Parathyroid adenoma (tissue), 2 donors: ENCODE results near the gene EIF3A.

Experiments
- H2AFZ ChIP-seq: fragments of 300-600 bp; sonication (generic); one replicate; pipeline ENCODE4 v1.7.0; 2017; ENCODE audit warnings: antibody characterized with exemption, mild to moderate bottlenecking
- H3K27ac ChIP-seq: fragments of 300-600 bp; sonication (generic); one replicate; pipeline ENCODE4 v1.7.0; 2017
- H3K27me3 ChIP-seq: fragments of 300-600 bp; sonication (generic); one replicate; pipeline ENCODE4 v1.7.0; 2017; ENCODE audit warnings: low read length; ENCODE audit not compliant: control insufficient read depth, insufficient read depth
- H3K36me3 ChIP-seq: fragments of 300-600 bp; sonication (generic); one replicate; pipeline ENCODE4 v1.7.0; 2017; ENCODE audit warnings: low read length; ENCODE audit not compliant: control insufficient read depth, insufficient read depth
- H3K4me1 ChIP-seq: fragments of 300-600 bp; sonication (generic); one replicate; pipeline ENCODE4 v1.7.0; 2017; ENCODE audit warnings: control low read depth
- H3K4me2 ChIP-seq: fragments of 300-600 bp; sonication (generic); one replicate; pipeline ENCODE4 v1.7.0; 2017; ENCODE audit warnings: low read length
- H3K4me3 ChIP-seq: fragments of 300-600 bp; sonication (generic); one replicate; pipeline ENCODE4 v1.7.0; 2017; ENCODE audit warnings: low read depth, low read length
- H3K79me2 ChIP-seq: fragments of 300-600 bp; sonication (generic); one replicate; pipeline ENCODE4 v1.7.0; 2017; ENCODE audit warnings: control low read depth
- H3K9ac ChIP-seq: fragments of 300-600 bp; sonication (generic); one replicate; pipeline ENCODE4 v1.7.0; 2017; ENCODE audit warnings: mild to moderate bottlenecking
- H3K9me3 ChIP-seq: fragments of 300-600 bp; sonication (generic); one replicate; pipeline ENCODE4 v1.7.0; 2017; ENCODE audit warnings: low read length; ENCODE audit not compliant: control insufficient read depth
- TF ChIP-seq, protein P1 (sequence below): fragments of 300-600 bp; sonication (generic); IDR thresholded peaks from one replicate; pipeline ENCODE4 v1.7.0; 2017; ENCODE audit warnings: antibody characterized with exemption, mild to moderate bottlenecking
- donor health status: primary hyperparathyroidism.

The EIF3A gene

GRCh38 chr10:119041326-119041725 is 39.3 kb downstream of the EIF3A start:
- peaks cover 12% of the 10 kb centered on the region for H3K79me2 ChIP-seq
- H3K4me2 ChIP-seq: no peak overlapping the region
- H2AFZ ChIP-seq: no peak overlapping the region
- no peak overlapping the region for H3K9ac ChIP-seq
- no peaks in the 10 kb centered on the region for H3K9me3 ChIP-seq
- no peak overlapping the region for H3K4me3 ChIP-seq
- TF ChIP-seq, protein P1, sequence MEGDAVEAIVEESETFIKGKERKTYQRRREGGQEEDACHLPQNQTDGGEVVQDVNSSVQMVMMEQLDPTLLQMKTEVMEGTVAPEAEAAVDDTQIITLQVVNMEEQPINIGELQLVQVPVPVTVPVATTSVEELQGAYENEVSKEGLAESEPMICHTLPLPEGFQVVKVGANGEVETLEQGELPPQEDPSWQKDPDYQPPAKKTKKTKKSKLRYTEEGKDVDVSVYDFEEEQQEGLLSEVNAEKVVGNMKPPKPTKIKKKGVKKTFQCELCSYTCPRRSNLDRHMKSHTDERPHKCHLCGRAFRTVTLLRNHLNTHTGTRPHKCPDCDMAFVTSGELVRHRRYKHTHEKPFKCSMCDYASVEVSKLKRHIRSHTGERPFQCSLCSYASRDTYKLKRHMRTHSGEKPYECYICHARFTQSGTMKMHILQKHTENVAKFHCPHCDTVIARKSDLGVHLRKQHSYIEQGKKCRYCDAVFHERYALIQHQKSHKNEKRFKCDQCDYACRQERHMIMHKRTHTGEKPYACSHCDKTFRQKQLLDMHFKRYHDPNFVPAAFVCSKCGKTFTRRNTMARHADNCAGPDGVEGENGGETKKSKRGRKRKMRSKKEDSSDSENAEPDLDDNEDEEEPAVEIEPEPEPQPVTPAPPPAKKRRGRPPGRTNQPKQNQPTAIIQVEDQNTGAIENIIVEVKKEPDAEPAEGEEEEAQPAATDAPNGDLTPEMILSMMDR: no peak
- no peaks in the 10 kb centered on the region for H3K4me1 ChIP-seq
- no peaks in the 10 kb centered on the region for H3K36me3 ChIP-seq
- H3K27me3 ChIP-seq: no peaks in the 10 kb centered on the region
- no peak overlapping the region for H3K27ac ChIP-seq

DNA sequence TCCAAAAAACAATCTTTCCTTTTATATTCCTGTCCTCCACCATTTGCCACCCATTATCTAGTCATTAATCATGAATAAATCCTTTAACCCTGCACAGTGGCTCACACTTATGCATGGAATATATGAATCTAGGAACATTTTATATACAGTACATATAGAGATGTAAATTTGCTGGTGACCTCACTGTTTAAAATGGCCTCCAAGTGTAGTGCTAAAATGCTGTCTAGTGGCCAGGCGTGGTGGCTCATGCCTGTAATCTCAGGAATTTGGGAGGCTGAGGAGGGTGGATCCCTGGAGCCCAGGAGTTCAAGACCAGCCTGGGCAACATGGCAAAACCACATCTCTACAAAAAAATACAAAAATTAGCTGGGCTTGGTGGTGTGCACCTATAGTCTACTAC is 41.5 kb downstream of the EIF3A start:
- H3K79me2 ChIP-seq: peaks cover 9% of the 10 kb centered on the region
- no peaks in the 10 kb centered on the region for H3K36me3 ChIP-seq
- no peak overlapping the region for H3K4me3 ChIP-seq
- H3K9me3 ChIP-seq: no peaks in the 10 kb centered on the region
- no peaks in the 10 kb centered on the region for H3K4me1 ChIP-seq
- H3K9ac ChIP-seq: no peak overlapping the region
- H2AFZ ChIP-seq: no peak overlapping the region
- H3K4me2 ChIP-seq: no peak overlapping the region
- no peaks in the 10 kb centered on the region for H3K27me3 ChIP-seq
- TF ChIP-seq, protein P1: no peak
- no peak overlapping the region for H3K27ac ChIP-seq

DNA sequence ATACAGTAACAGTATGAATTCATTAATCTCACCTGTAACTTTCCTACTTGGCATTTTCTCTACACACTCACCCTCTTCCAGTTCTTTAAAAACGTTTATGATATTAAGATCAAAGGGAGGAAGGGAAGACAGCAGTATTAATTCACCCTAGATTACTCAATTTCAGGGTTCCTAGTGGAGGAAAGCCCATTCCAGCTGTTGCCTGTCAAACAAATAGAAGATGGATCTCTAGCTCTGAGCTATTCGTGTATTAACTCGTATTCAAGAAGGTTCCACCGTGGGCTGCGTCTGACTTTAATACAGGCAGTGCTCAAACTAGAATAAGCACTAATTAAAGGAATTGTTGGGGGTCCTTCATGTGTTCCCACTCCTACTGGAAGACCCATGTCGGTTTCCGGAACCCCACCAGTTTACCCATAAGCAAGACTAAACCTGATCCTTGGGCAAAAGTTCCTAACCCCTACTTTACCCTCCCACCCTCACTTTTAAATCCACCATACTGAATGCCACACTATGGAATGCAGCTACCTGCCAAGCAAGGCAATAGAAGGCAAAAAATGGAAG is 49.0 kb downstream of the EIF3A start:
- Histone ChIP-seq H3K27me3 (no peaks in the 10 kb centered on the region), H3K36me3 (no peaks in the 10 kb centered on the region), H3K4me2 (no peak overlapping the region), H3K4me3 (no peak overlapping the region), H3K9ac (no peak overlapping the region), H2AFZ (no peak overlapping the region), H3K9me3 (no peaks in the 10 kb centered on the region), H3K27ac (no peak overlapping the region), H3K4me1 (no peaks in the 10 kb centered on the region), H3K79me2 (no peaks in the 10 kb centered on the region)
- TF ChIP-seq, protein P1: no peak

- Histone ChIP-seq H3K27ac (no peak overlapping the region), H3K4me3 (no peak overlapping the region), H3K9me3 (no peaks in the 10 kb centered on the region), H3K4me1 (no peaks in the 10 kb centered on the region), H3K4me2 (peak overlapping the region; percentile 9), H3K9ac (no peak overlapping the region), H3K36me3 (no peaks in the 10 kb centered on the region), H3K79me2 (no peaks in the 10 kb centered on the region), H3K27me3 (no peaks in the 10 kb centered on the region), H2AFZ (no peak overlapping the region)
- TF ChIP-seq, protein P1: no peak
Observed at GRCh38 chr10:119030421-119031250, 50.0 kb downstream of the EIF3A start.
